Activated B cell treated with CpG ODN at 0.5 μM for 24 hours (primary cell): ENCODE data around the gene DDX11. TPM values are rescaled to one million over a fixed set of nuclear protein-coding genes. Genes with fewer than 3 reads are reported as not detected.
"Not testable (repeated sequence)": the region's sequence is repeated elsewhere in the genome, so short reads cannot be mapped to it uniquely, and the experiment has no call there.

Source experiments
- ATAC-seq: fragments of 200-7000 bp; cut with Tn5 transposase; one replicate; pipeline ENCODE4 v1.10.0; 2021; ENCODE audit warnings: low read depth, mild to moderate bottlenecking, moderate library complexity
- CTCF ChIA-PET: fragments of 350-600 bp; sonication (Branson Sonifier 250); formaldehyde crosslinking; loops from one replicate; lab custom pipeline; 2021; ENCODE audit warnings: antibody characterized with exemption; lab: Charles Lee
- POLR2A ChIA-PET: fragments of 350-600 bp; sonication (Branson Sonifier 250); formaldehyde crosslinking; loops from one replicate; lab custom pipeline; 2021; ENCODE audit warnings: antibody characterized with exemption; lab: Charles Lee
- DNase-seq: peaks from one replicate; pipeline ENCODE4 v3.0.0; 2022
- H3K27ac Mint-ChIP-seq: one replicate; pipeline ENCODE4 v1.8.0; 2020; ENCODE audit warnings: mixed read lengths
- H3K27me3 Mint-ChIP-seq: one replicate; pipeline ENCODE4 v1.8.0; 2021; ENCODE audit warnings: mixed read lengths
- H3K36me3 Mint-ChIP-seq: one replicate; pipeline ENCODE4 v1.8.0; 2021; ENCODE audit warnings: low read depth, mixed read lengths
- H3K4me1 Mint-ChIP-seq: one replicate; pipeline ENCODE4 v1.8.0; 2021; ENCODE audit warnings: mixed read lengths
- H3K4me3 Mint-ChIP-seq: one replicate; pipeline ENCODE4 v1.8.0; 2020; ENCODE audit warnings: mild to moderate bottlenecking, mixed read lengths
- H3K9me3 Mint-ChIP-seq: one replicate; pipeline ENCODE4 v1.8.0; 2020; ENCODE audit warnings: mixed read lengths
- CTCF ChIP-seq: fragments of 200-600 bp; IDR thresholded peaks from one replicate; pipeline ENCODE4 v1.8.0; 2022; ENCODE audit warnings: antibody characterized with exemption, mild to moderate bottlenecking
- intact Hi-C: fragments of 100-400 bp; cut with micrococcal nuclease; formaldehyde crosslinking; loops from one replicate; pipeline ENCODE4 v1.15.1; 2024
- total RNA-seq: library from RNA; stranded (reverse); gene quantifications from 2 replicates; pipeline ENCODE4 v1.2.3, GENCODE V29; 2022

DDX11 gene
- total RNA-seq, 1 donor from 2014 or later = 62.2 TPM

GRCh38 chr12:31120392-31121008 lies 46.8 kb downstream of the DDX11 start:
- no peaks in the 10 kb centered on the region for H3K27me3 Mint-ChIP-seq
- H3K27ac Mint-ChIP-seq = no peak overlapping the region
- TF ChIP-seq CTCF = no peak
- H3K36me3 Mint-ChIP-seq = no peaks in the 10 kb centered on the region
- ATAC-seq (no peak), DNase-seq (no peak)
- POLR2A ChIA-PET = no interaction called here
- H3K9me3 Mint-ChIP-seq = no peaks in the 10 kb centered on the region
- CTCF ChIA-PET = no interaction called here
- H3K4me1 Mint-ChIP-seq = peaks cover 9% of the 10 kb centered on the region
- no peak overlapping the region for H3K4me3 Mint-ChIP-seq
- intact Hi-C loops = no loop called here

DNA sequence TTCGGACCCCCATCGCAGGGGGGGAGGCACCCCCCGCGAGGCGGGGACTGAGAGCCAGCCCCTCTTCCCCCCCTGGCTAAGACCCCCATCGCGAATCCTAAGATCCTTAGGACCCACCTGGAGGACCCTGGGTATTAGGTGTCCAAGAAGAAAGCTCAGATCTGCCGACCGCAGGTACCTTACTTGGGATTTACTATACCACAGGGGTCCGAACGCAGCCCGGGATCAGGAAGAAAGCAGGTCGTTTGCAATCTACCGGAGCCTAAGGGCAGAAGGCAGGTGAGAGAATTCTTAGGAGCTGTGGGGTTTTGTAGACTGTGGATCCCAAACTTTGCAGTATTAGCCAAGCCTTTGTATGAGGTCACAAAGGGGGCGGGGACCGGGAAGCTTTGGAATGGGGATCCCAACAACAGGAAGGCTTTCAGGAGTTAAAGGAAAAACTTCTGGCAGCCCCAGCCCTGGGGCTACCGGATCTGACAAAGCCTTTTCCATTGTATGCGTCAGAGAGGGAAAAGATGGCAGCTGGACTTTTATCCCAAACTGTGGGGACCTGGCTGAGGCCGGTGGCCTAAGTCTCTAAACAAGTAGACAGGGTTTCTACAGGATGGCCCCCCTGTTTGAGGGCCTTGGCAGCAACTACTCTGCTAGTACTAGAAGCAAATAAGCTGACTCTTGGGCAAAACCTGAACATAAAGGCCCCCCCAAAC lies 47.5 kb downstream of the DDX11 start:
- DNase-seq, H3K4me3 Mint-ChIP-seq, intact Hi-C loops, ATAC-seq, CTCF ChIA-PET, H3K9me3 Mint-ChIP-seq, H3K36me3 Mint-ChIP-seq, H3K27me3 Mint-ChIP-seq, H3K27ac Mint-ChIP-seq, H3K4me1 Mint-ChIP-seq, POLR2A ChIA-PET: not testable (repeated sequence)

- Mint-ChIP-seq H3K9me3 (no peaks in the 10 kb centered on the region), H3K27ac (no peak overlapping the region), H3K27me3 (no peaks in the 10 kb centered on the region), H3K4me3 (no peak overlapping the region), H3K4me1 (peaks cover 3% of the 10 kb centered on the region), H3K36me3 (no peaks in the 10 kb centered on the region)
- no peak for DNase-seq
- TF ChIP-seq CTCF = no peak
- no peak for ATAC-seq
- intact Hi-C loops = no loop called here
- ChIA-PET CTCF (no interaction called here), POLR2A (no interaction called here)
Observed at GRCh38 chr12:31122481-31122880, 48.8 kb downstream of the DDX11 start.

DNA sequence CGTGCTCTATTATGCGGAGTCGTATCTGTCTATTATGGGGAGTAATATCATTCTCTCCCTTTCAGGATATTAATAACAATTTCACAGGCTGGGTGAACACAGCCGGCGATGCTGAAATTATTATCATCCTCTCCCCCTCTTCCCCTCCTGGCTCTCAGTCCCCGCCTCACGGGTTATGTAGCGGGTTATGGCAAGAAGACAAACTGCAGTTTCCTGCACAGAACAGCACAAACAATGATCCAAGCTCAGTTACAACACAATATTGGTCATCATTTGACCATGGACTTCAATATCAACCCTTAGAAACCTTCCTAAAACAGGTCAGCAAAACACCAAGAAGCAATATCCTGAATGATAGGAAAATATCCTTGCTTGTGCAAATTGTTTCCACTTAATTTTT lies 50.5 kb downstream of the DDX11 start:
- CTCF ChIA-PET, intact Hi-C loops, H3K9me3 Mint-ChIP-seq, H3K4me1 Mint-ChIP-seq, ATAC-seq, POLR2A ChIA-PET, H3K27ac Mint-ChIP-seq, DNase-seq, H3K27me3 Mint-ChIP-seq, H3K4me3 Mint-ChIP-seq, H3K36me3 Mint-ChIP-seq: not testable (repeated sequence)

DNA sequence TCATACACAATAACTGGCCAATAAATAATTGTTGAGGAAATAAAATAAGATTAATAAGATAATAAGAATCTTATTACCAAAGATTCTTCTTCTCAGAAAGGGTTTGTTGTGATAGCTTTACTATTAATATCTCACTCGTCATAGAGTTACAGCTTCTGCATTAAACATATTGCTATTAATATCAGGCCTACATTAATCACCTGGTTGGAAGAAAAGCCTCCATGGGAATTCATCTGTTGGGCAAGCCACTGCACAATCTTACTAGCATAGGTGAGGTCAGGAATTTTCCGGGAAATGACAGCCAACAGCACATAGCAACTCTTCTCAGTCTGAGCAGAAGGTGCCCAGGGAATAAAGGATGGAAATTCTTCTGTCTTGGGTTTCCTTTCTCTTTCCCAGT lies 51.5 kb downstream of the DDX11 start:
- ATAC-seq, H3K4me1 Mint-ChIP-seq, POLR2A ChIA-PET, H3K27ac Mint-ChIP-seq, H3K9me3 Mint-ChIP-seq, DNase-seq, H3K4me3 Mint-ChIP-seq, H3K36me3 Mint-ChIP-seq, H3K27me3 Mint-ChIP-seq, CTCF ChIA-PET, intact Hi-C loops: not testable (repeated sequence)

- H3K4me3 Mint-ChIP-seq, H3K27ac Mint-ChIP-seq, intact Hi-C loops, H3K27me3 Mint-ChIP-seq, DNase-seq, H3K36me3 Mint-ChIP-seq, POLR2A ChIA-PET, H3K9me3 Mint-ChIP-seq, H3K4me1 Mint-ChIP-seq, ATAC-seq, CTCF ChIA-PET: not testable (repeated sequence)
Observed at GRCh38 chr12:31127209-31127848, 53.7 kb downstream of the DDX11 start.

- POLR2A ChIA-PET, CTCF ChIA-PET, intact Hi-C loops, DNase-seq, H3K4me1 Mint-ChIP-seq, H3K36me3 Mint-ChIP-seq, H3K27me3 Mint-ChIP-seq, H3K4me3 Mint-ChIP-seq, H3K9me3 Mint-ChIP-seq, ATAC-seq, H3K27ac Mint-ChIP-seq: not testable (repeated sequence)
Observed at GRCh38 chr12:31136581-31136980, 62.9 kb downstream of the DDX11 start.

- H3K9me3 Mint-ChIP-seq, H3K36me3 Mint-ChIP-seq, H3K4me3 Mint-ChIP-seq, H3K4me1 Mint-ChIP-seq, intact Hi-C loops, DNase-seq, ATAC-seq, H3K27me3 Mint-ChIP-seq, POLR2A ChIA-PET, H3K27ac Mint-ChIP-seq, CTCF ChIA-PET: not testable (repeated sequence)
Observed at GRCh38 chr12:31144768-31145167, 71.1 kb downstream of the DDX11 start.

DNA sequence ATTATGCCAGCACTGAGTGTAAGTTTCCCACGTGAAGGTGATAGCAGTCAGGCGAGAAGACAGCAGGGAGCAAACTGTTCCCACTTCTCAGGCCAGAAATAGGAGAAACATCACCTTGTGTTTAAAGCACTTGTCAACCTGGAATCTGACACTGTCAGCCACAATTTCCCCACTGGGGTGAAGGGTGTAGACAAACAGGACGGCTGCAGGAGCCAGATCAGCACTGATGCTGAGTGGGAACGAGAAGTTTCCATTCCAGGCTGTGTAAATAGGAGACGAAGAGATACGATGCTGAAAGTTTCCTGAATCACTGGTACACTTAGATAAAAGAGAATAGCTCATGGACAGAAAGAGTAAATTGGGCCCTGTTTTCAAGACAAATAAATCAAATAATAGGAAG lies 71.6 kb downstream of the DDX11 start:
- ATAC-seq, POLR2A ChIA-PET: not testable (repeated sequence)

DNA sequence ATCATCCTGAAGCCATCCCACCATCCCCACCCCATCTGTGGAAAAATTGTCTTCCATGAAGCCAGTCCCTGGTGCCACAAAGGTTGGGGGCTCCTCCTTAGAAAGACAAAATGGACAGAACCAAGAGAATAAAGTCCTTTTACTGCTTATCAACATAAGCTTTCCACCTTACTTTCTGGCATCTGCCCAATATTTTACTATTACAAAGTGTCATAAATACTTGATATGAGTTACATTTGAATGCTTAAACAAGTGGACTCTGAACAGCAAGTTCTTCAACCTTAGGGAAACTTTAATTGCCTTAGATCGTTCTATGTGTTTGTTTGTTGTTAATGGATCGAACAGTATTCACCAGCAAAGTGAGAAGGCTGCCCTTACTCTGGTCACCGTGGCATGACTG lies 73.8 kb downstream of the DDX11 start:
- H3K9me3 Mint-ChIP-seq, H3K27me3 Mint-ChIP-seq, ATAC-seq, CTCF ChIA-PET, H3K4me3 Mint-ChIP-seq, intact Hi-C loops, H3K4me1 Mint-ChIP-seq, DNase-seq, H3K36me3 Mint-ChIP-seq, POLR2A ChIA-PET, H3K27ac Mint-ChIP-seq: not testable (repeated sequence)

More for the DNA sequence above, 71.6 kb downstream of the DDX11 start:
- CTCF ChIA-PET, H3K36me3 Mint-ChIP-seq, H3K9me3 Mint-ChIP-seq, H3K4me1 Mint-ChIP-seq, H3K27me3 Mint-ChIP-seq, H3K4me3 Mint-ChIP-seq, H3K27ac Mint-ChIP-seq, intact Hi-C loops, DNase-seq: not testable (repeated sequence)
